Vagina (tissue), 2 donors: Measurements from ENCODE around the gene VAMP2. TPM values are rescaled to one million over a fixed set of nuclear protein-coding genes. Genes with fewer than 3 reads are reported as not detected.

ENCODE experiments used
- DNase-seq, 2 donors: peaks; one replicate each; pipeline ENCODE4 v3.0.0-alpha.2; 2017; ENCODE audit errors: extremely low spot score in 2 of 2
- H3K27ac ChIP-seq: fragments of 200-600 bp; sonication (generic); one replicate; pipeline ENCODE4 v1.5.1; 2019
- H3K27me3 ChIP-seq: fragments of 200-600 bp; sonication (generic); one replicate; pipeline ENCODE4 v1.5.1; 2019
- H3K36me3 ChIP-seq, 2 donors: fragments of 200-600 bp; sonication (generic); one replicate each; pipeline ENCODE4 v1.5.1; 2017 to 2019
- H3K4me1 ChIP-seq: fragments of 200-600 bp; sonication (generic); one replicate; pipeline ENCODE4 v1.5.1; 2019
- H3K4me3 ChIP-seq, 2 donors: fragments of 200-600 bp; sonication (generic); 1 replicate in 1 of 2; 2 replicates in 1 of 2; pipeline ENCODE4 v1.5.1; 2016 to 2019
- H3K9me3 ChIP-seq: fragments of 200-600 bp; sonication (generic); one replicate; pipeline ENCODE4 v1.5.1; 2019
- CTCF ChIP-seq, 3 experiments: fragments of 450-650 bp in 2 of 3; fragments of 200-600 bp in 1 of 3; sonication (generic) in 1 of 3; IDR thresholded peaks; one replicate each; pipeline ENCODE4 v1.5.1; 2017 to 2019; ENCODE audit warnings: antibody characterized with exemption in 3 of 3, mild to moderate bottlenecking in 2 of 3, moderate library complexity in 2 of 3
- POLR2A ChIP-seq, 2 donors: fragments of 450-650 bp; IDR thresholded peaks; one replicate each; pipeline ENCODE4 v1.6.1; 2017; ENCODE audit warnings: antibody characterized with exemption in 2 of 2, mild to moderate bottlenecking in 2 of 2, moderate library complexity in 2 of 2
- POLR2AphosphoS5 ChIP-seq, 2 donors: sonication (generic); formaldehyde crosslinking; IDR thresholded peaks; one replicate each; pipeline ENCODE4 v1.9.0; 2017; ENCODE audit warnings: antibody characterized with exemption in 2 of 2, mild to moderate bottlenecking in 2 of 2, low read depth in 1 of 2; ENCODE audit not compliant: insufficient read depth in 1 of 2
- intact Hi-C: fragments of 100-400 bp; cut with DNase I; formaldehyde crosslinking; loops from one replicate; pipeline ENCODE4 v1.15.1; 2023
- total RNA-seq: library from RNA; depleted of rRNA; stranded (reverse); fragments of >200 nt; gene quantifications from one replicate; pipeline ENCODE4 v1.2.3, GENCODE V29; 2016

VAMP2 gene
- total RNA-seq, 1 donor from 2014 or later = 35.6 TPM

DNA sequence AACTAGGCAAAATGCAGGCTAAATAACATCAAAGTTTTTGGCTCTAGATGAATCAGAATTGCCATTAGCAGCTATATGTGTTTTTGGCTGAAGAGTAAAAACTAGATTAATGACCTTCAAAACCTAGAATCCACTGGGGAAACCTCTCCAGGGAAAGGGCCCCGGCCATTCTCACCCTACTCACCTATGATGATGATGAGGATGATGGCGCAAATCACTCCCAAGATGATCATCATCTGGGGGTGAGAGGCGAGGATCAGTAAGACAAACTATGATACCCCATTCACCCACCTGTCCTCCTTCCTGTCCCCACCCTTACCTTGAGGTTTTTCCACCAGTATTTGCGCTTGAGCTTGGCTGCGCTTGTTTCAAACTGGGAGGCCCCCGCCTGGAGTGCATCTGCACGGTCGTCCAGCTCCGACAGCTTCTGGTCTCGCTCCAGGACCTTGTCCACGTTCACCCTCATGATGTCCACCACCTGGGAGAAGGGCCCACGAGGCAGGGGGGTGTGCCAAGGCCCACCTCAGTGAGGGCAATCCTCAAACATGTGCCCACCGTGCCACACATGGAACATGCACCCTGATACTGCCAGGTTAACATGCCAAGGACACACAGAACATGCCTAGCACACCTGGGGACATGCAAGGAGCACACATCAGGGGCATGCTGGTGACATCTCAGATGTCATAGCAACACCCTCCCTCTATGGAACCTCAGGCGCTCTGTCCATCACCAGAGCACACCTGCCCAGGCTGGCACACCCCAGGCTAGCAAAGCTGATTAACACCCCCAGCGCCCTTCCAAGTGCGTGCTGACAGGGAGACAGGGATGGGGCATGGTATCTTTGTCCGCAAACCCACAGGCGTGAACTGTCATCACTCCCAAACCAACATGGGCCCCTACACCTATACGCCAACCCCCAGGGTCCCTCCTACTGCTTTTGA lies 1.2 kb downstream of the VAMP2 start:
- intact Hi-C loops = no loop called here
- H3K27me3 ChIP-seq = no peaks in the 10 kb centered on the region
- DNase-seq = no peak
- H3K4me3 ChIP-seq = peak overlapping the region; percentile 81
- H3K4me1 ChIP-seq = peaks cover 61% of the 10 kb centered on the region
- H3K36me3 ChIP-seq = peaks cover 0 to 5% of the 10 kb centered on the region in 2 donors
- H3K9me3 ChIP-seq = no peaks in the 10 kb centered on the region
- TF ChIP-seq POLR2A (IDR thresholded peaks at IDR 0.05) (no peak), POLR2AphosphoS5 (IDR thresholded peaks at IDR 0.05; ENCODE audit: insufficient read depth in 1 of 2, low read depth in 1 of 2) (no peak), CTCF (IDR thresholded peaks at IDR 0.05) (no peak)
- peak overlapping the region; percentile 100 for H3K27ac ChIP-seq

- no peak for TF ChIP-seq POLR2AphosphoS5 (IDR thresholded peaks at IDR 0.05; ENCODE audit: insufficient read depth in 1 of 2, low read depth in 1 of 2)
- TF ChIP-seq CTCF (IDR thresholded peaks at IDR 0.05) = no peak
- no peaks in the 10 kb centered on the region for H3K9me3 ChIP-seq
- peaks cover 0 to 5% of the 10 kb centered on the region in 2 donors for H3K36me3 ChIP-seq
- intact Hi-C loops = no loop called here
- no peak for DNase-seq
- H3K4me1 ChIP-seq = peaks cover 61% of the 10 kb centered on the region
- no peak overlapping the region for H3K4me3 ChIP-seq
- no peaks in the 10 kb centered on the region for H3K27me3 ChIP-seq
- H3K27ac ChIP-seq = peak overlapping the region; percentile 100
These were observed 2.0 kb downstream of the VAMP2 start for GRCh38 chr17:8160741-8161221.

DNA sequence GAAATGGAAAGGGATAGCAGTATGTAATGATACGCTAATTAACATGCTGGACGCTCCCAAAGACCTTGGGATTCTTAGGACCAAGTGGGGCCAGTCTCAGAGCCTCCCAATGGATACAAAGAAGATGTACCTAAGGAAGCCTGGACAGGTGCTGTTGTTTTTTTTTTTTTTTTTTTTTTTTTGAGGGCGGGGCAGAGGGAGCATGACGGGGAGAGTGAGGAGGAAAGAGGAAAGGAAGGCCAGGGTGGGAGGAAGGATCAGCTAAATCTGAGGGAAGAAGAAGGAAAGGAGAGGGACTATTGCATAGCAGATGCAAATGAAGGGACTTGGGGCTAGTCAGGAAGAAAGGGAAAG lies 2.5 kb downstream of the VAMP2 start:
- Histone ChIP-seq H3K9me3 (no peaks in the 10 kb centered on the region), H3K4me3 (no peak overlapping the region), H3K4me1 (peaks cover 61% of the 10 kb centered on the region), H3K27me3 (no peaks in the 10 kb centered on the region), H3K36me3 (peaks cover 0 to 5% of the 10 kb centered on the region in 2 donors), H3K27ac (peak overlapping the region; percentile 100)
- no peak for TF ChIP-seq POLR2A (IDR thresholded peaks at IDR 0.05)
- no peak for TF ChIP-seq POLR2AphosphoS5 (IDR thresholded peaks at IDR 0.05; ENCODE audit: insufficient read depth in 1 of 2, low read depth in 1 of 2)
- TF ChIP-seq CTCF (IDR thresholded peaks at IDR 0.05) = no peak
- intact Hi-C loops = no loop called here
- no peak for DNase-seq

DNA sequence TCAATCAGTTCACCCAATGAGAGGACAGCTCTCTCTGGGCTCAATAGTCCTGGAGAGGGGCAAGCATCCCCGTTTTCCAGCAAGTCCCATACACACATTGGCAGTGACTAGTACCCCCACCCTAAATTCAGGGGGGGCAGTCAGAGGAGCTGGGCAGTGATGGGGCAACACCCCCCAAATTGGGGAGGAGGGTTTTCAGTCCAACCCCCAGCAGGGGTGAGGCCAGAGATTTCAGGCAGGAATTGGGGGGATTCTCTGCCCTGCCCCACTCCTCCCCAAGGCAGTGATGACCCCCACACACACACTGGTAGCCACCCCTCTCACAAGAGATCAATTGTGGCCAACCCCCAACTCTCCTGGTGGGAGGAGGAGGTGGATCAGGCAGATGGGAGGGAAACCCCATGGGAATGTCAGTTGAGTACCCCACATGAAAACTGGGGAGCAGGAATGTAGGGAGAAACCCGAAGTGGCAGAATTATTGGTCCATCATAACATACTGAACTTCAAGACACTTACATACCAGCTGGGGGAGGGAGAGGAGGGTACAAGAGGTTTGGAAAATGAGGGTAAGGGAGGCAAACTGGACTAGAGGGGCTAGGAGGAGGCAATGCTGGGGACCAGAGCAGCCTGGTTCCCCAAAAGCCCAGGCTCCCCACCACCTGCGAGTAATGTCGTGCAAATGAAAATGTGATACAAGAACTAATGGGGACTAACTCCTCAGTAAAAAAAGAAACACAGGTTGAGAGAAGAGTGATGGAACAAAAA lies 3.1 kb downstream of the VAMP2 start:
- Histone ChIP-seq H3K27ac (peak overlapping the region; percentile 100), H3K27me3 (no peaks in the 10 kb centered on the region), H3K4me1 (peaks cover 58% of the 10 kb centered on the region), H3K9me3 (no peaks in the 10 kb centered on the region), H3K36me3 (peaks cover 0 to 5% of the 10 kb centered on the region in 2 donors), H3K4me3 (no peak overlapping the region)
- TF ChIP-seq CTCF (IDR thresholded peaks at IDR 0.05) (no peak), POLR2AphosphoS5 (IDR thresholded peaks at IDR 0.05; ENCODE audit: insufficient read depth in 1 of 2, low read depth in 1 of 2) (no peak), POLR2A (IDR thresholded peaks at IDR 0.05) (no peak)
- no peak for DNase-seq
- intact Hi-C loops = no loop called here
